Fibroblast of villous mesenchyme (primary cell): ENCODE results near the gene CACNA2D4. TPM values are rescaled to one million over a fixed set of nuclear protein-coding genes. Genes with fewer than 3 reads are reported as not detected.

Experiments used
- DNase-seq: peaks from one replicate; pipeline ENCODE4 v3.0.0-alpha.2; 2010; ENCODE audit warnings: low read depth
- H3K4me3 ChIP-seq: 2 replicates; pipeline ENCODE4 v1.5.1; 2011; ENCODE audit warnings: low read depth, mild to moderate bottlenecking, low read length
- CTCF ChIP-seq: IDR thresholded peaks from 2 replicates; pipeline ENCODE4 v1.5.1; 2012; ENCODE audit warnings: low read depth, mild to moderate bottlenecking, low read length; ENCODE audit not compliant: insufficient read depth
- total RNA-seq: library from RNA; depleted of rRNA; stranded (reverse); fragments of >200 nt; gene quantifications from 2 replicates; pipeline ENCODE4 v1.2.3, GENCODE V29; 2012

CACNA2D4 gene
- total RNA-seq, 1 donor, result 1.7 TPM

- DNase-seq, result no peak
- no peak for TF ChIP-seq CTCF
- no peak overlapping the region for H3K4me3 ChIP-seq
Measured at GRCh38 chr12:1881936-1882335, 36.5 kb downstream of the CACNA2D4 start.

GRCh38 chr12:1881301-1881700, 37.2 kb downstream of the CACNA2D4 start:
- no peak for DNase-seq
- H3K4me3 ChIP-seq, result no peak overlapping the region
- TF ChIP-seq CTCF, result no peak

- no peak overlapping the region for H3K4me3 ChIP-seq
- no peak for DNase-seq
- no peak for TF ChIP-seq CTCF
Measured at GRCh38 chr12:1880876-1881275, 37.6 kb downstream of the CACNA2D4 start.

- no peak overlapping the region for H3K4me3 ChIP-seq
- DNase-seq, result no peak
- no peak for TF ChIP-seq CTCF
Measured at GRCh38 chr12:1880153-1880845, 38.2 kb downstream of the CACNA2D4 start.

GRCh38 chr12:1879633-1880032, 38.8 kb downstream of the CACNA2D4 start:
- no peak for DNase-seq
- no peak for TF ChIP-seq CTCF
- no peak overlapping the region for H3K4me3 ChIP-seq

- no peak overlapping the region for H3K4me3 ChIP-seq
- TF ChIP-seq CTCF, result no peak
- no peak for DNase-seq
Measured at GRCh38 chr12:1878695-1879094, 39.8 kb downstream of the CACNA2D4 start.

- no peak for DNase-seq
- no peak for TF ChIP-seq CTCF
- no peak overlapping the region for H3K4me3 ChIP-seq
Measured at GRCh38 chr12:1878214-1878613, 40.2 kb downstream of the CACNA2D4 start.
